GM19193 (cell line): ENCODE data around the gene KRT8.

Source experiments
- POLR2A ChIP-seq: IDR thresholded peaks from 4 replicates; pipeline ENCODE4 v1.6.1; 2011; ENCODE audit not compliant: insufficient read depth, insufficient read length; ENCODE audit errors: extremely low read depth

KRT8 gene

DNA sequence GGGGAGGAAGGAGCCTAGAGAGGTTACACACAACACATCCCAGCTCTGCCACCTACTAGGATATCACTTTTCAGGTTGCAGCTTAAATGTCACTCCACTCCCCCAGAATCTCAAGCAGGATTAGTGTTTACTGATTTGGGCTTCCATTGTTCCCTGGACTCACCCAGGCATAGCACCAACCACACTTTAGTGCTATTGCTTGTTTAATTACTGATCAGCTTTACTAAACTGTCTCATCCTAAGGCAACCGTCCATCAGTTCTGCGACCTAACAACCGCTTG is 38.0 kb upstream of the KRT8 start:
- no peak for TF ChIP-seq POLR2A

- no peak for TF ChIP-seq POLR2A
These were observed 37.4 kb upstream of the KRT8 start for GRCh38 chr12:52942066-52942900.

DNA sequence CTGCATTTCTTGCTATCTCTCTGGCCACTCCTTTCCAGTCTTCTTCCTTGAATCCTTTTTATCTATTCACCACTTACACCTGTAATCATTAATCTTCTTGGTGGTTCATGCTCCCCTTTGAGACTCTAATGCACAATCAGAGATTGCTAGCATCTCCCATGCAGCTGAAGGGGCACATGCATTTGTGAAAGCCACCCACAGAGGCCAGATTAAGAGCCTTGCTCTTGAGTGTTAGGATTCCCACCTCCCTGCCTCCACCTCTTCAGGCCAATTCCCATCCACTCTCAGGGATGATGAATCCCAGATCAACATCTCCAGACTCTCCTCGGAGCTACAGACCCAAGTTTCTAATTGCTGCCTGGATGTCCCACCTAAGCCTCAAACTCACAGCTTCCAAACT is 24.7 kb upstream of the KRT8 start:
- no peak for TF ChIP-seq POLR2A

DNA sequence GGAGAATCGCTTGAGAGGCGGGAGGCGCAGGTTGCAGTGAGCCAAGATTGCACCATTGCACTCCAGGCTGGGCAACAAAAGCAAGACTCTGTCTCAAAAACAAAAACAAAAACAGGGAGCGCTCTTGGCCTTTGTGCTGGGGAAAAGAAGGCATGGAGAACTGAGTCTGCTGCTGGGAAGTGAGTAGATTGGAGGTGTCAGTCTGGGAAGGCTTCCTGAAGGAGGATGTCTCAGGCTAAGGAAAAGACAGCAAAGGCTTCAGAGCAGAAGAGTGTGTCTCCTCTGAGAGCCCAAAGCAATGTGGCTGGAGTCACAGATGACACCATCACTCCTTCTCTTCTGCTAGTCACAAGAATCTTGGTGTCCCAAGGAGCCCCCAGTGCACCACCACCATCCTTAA is 23.1 kb upstream of the KRT8 start:
- TF ChIP-seq POLR2A: no peak

- TF ChIP-seq POLR2A: no peak
These were observed 21.8 kb upstream of the KRT8 start for GRCh38 chr12:52926596-52927234.

DNA sequence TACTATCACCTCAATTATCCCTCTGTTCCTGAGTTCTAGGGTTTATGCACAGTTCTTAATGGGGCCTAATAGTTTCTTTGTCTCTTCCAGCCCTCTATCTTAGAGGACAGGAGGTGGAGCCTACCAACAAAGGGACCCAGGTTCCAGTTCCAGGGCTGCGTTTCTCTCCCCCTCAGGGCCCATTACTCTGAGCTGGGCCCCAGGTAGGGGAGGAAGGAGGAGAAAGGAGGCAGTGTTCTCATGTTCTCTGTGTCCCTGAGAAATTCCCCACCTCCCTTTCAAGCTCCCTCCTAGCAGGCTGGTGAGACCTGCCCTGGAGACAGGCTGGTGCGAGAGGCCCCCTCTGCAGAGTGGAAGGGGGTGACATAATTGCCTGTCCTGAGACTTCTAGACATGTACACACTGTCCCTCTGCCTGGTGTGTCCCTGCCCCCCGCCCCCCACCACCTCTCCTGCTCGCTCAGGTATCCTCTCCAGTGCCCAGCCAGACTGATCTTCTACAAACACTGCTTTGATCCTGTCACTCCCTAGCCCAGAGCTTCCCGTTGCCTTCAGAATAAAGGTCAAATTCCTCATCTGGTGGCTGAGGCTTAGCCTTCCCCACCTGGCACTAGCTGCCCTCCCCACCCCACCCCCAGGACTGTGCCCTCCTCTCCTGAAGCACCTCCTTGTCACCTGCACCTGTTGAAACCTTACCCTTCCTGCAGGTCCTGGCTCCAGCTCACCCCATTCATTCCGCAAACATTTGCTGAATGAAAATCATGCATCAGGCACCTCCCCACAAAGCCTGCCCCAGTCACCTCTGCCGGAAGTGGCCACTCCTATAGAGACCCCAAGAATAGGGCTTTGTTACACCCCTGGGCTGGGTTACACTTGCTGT is 21.1 kb upstream of the KRT8 start:
- no peak for TF ChIP-seq POLR2A

DNA sequence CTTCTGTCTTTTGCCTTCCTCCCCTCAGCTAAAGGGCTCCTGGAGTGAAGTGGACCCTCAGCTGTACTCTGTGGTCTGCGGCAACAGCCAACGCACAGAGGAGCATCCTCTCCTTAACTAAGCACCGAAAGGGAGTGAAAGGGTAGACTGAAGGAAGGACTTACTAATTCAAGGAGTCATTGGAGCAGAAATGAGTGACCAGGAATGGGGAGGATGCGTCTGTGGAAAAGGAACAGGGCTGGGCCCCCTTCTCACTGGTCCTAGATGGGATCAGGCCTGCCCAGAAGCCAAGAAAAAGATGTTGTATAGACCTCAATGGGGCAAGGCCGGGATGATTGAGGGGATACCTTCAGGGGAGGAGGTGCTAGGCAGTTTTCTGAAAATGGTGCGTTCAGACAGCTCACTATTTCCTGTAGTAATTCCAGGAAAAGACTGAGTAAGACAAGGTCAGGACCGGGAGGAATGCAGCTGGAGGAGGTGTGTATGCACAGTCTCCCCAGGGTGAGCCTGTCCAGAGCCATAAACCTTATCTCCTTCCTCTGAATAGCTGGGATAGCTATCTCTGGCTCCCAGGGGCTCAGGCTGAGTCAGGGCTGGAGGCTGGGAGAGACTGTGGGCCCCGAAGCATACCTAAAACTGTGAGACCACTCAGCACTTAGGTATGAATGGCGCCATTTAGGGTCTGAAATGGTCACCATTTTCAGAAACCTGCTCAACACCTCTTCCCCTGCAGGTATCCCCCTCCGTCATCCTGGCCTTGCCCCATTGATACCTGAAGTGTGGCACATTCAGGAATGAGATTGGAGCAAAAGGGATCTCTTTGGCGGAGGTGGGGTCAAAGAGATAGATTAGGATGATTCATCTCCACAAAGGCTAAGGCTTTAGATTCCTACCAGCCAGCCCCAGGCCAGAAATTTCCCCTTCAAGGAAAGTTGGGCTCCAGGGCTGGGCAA is 20.2 kb upstream of the KRT8 start:
- TF ChIP-seq POLR2A: no peak

- no peak for TF ChIP-seq POLR2A
These were observed 16.8 kb upstream of the KRT8 start for GRCh38 chr12:52921488-52922165.

- TF ChIP-seq POLR2A: no peak
These were observed 16.1 kb upstream of the KRT8 start for GRCh38 chr12:52920937-52921336.

- no peak for TF ChIP-seq POLR2A
These were observed 13.9 kb upstream of the KRT8 start for GRCh38 chr12:52918784-52919183.

DNA sequence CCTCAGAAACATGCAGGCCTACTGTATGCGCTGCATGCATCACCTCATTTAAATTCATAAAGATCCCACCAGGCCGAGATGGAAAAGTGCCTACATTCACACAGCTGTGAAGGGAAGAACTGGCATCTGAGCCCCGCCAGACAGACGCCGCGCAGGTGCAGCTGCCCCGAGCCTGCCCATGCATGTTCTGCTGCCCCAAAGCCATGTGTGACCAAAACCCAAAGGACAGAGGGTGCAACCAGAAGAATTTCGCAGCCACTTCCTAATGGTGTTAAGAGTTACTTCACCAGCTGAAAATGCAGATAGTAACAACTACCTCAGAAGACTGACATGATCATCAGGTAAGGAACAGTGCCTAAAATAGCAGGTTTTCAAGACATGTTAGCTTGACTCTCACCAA is 13.5 kb upstream of the KRT8 start:
- TF ChIP-seq POLR2A: no peak

GRCh38 chr12:52917800-52918199 is 12.9 kb upstream of the KRT8 start:
- TF ChIP-seq POLR2A: no peak

- no peak for TF ChIP-seq POLR2A
These were observed 11.3 kb upstream of the KRT8 start for GRCh38 chr12:52916216-52916615.

DNA sequence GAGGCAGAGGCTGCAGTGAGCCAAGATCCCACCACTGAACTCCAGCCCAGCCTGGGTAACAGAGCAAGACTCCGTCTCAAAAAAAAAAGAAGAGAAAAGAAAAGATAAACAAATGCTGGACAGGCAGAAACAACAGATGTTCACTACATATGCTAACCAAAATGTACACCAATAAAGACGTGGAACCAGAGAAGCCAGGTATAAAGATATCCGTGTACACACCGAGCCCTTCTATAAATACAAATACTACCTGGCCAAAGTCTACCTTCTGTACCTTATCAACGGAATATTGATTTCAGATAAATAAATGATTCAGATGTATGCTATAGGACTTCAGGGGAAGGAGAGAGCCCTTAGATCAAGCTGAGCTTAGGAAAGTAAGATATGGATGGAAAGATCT is 10.8 kb upstream of the KRT8 start:
- no peak for TF ChIP-seq POLR2A
